ENCODE results near the gene CEP43. TPM values are rescaled to one million over a fixed set of nuclear protein-coding genes. Genes with fewer than 3 reads are reported as not detected.

Gene CEP43
- total RNA-seq, 2 experiments from 2014 or later = 19.6 to 20.3 TPM

- intact Hi-C loops (cut with micrococcal nuclease) = loop anchor here (2.0 to 5.0 kb wide), 2 partner anchors 354 to 615 kb away; partner anchors contain the start of gene MPC1
- Mint-ChIP-seq H3K36me3 (ENCODE audit: low read depth) (peaks cover 8% of the 10 kb centered on the region), H3K4me1 (ENCODE audit: low read depth) (peaks cover 26% of the 10 kb centered on the region), H3K27ac (no peak overlapping the region), H3K27me3 (ENCODE audit: low read depth) (no peaks in the 10 kb centered on the region), H3K4me3 (peak overlapping the region; percentile 86), H3K9me3 (no peaks in the 10 kb centered on the region)
- CTCF ChIA-PET = interaction anchor here (1.1 kb wide), 1 partner anchor 143 kb away, joined by 4 read pairs; no protein-coding TSS in a partner anchor
- DNase-seq = peak; percentile 68
Measured at GRCh38 chr6:166997768-166998255, 1.4 kb upstream of the CEP43 start.

DNA sequence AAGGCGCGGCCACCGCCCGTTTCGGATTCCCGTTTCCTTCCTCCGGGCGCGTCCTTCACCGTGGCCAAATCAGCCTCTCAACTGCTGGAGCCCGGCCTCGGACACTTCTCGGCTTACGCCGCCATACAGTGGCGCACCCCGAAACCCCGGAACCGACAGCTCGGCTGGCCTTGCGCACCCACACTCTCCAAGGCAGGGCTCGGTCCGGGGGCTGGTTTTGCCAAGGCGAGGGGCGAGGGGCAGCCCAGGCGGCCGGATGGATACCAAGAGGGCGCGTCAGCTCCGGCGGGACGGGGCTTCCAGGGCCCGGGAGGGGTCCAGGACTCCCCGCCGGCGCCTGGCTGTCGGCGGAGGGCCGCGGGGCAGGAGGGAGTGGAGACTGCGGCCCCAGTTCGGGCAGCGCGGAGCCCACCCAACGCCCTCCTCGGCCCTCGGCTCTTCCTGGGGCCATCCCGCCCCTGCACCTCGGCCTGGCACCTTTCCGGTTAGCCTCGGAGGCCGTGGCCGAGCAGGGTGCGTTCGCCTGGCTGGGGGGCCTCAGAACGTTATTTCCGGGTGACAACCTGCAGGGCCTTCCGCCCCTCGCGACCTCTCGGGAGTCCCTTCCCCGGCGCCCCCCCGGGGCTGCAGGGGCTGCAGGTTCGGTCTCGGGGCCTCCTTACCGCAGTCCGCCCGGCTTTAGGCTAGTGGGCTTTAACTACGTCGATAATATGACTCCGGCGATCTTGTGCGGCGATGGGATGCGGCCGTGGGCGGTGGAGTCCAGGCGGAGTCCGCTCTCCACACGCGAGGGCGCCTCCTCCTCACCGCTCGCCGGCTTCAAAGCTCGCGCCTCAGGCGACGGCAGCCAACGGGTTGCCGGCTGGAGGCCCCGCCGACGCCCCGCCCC lies 697 bp upstream of the CEP43 start:
- CTCF ChIA-PET = interaction anchor here (0.9 to 2.5 kb wide), 3 partner anchors 9 to 142 kb away, joined by 4 to 19 read pairs (median 4); no protein-coding TSS in a partner anchor

GRCh38 chr6:166999884-167000253 lies 672 bp downstream of the CEP43 start:
- peak; percentile 13 for DNase-seq
- Mint-ChIP-seq H3K27ac (peak overlapping the region; percentile 60), H3K36me3 (ENCODE audit: low read depth) (peaks cover 8% of the 10 kb centered on the region), H3K4me3 (peak overlapping the region; percentile 85), H3K9me3 (no peaks in the 10 kb centered on the region), H3K27me3 (ENCODE audit: low read depth) (no peaks in the 10 kb centered on the region), H3K4me1 (ENCODE audit: low read depth) (peaks cover 26% of the 10 kb centered on the region)
- CTCF ChIA-PET = interaction anchor here (0.6 to 2.5 kb wide), 5 partner anchors 11 to 1018 kb away, joined by 3 to 19 read pairs (median 4); no protein-coding TSS in a partner anchor
- intact Hi-C loops (cut with micrococcal nuclease) = loop anchor here (1.0 to 5.0 kb wide), 6 partner anchors 47 to 617 kb away; partner anchors contain the start of genes MPC1 and RPS6KA2

More for the DNA sequence above, 697 bp upstream of the CEP43 start:
- no peaks in the 10 kb centered on the region for H3K27me3 Mint-ChIP-seq (ENCODE audit: low read depth)
- H3K4me3 Mint-ChIP-seq = peak overlapping the region; percentile 86
- no peak overlapping the region for H3K27ac Mint-ChIP-seq
- DNase-seq = peak; percentile 26
- H3K4me1 Mint-ChIP-seq (ENCODE audit: low read depth) = peaks cover 26% of the 10 kb centered on the region
- H3K9me3 Mint-ChIP-seq = no peaks in the 10 kb centered on the region
- intact Hi-C loops (cut with micrococcal nuclease) = loop anchor here (1.0 to 5.0 kb wide), 6 partner anchors 47 to 616 kb away; partner anchors contain the start of genes MPC1 and RPS6KA2
- H3K36me3 Mint-ChIP-seq (ENCODE audit: low read depth) = peaks cover 8% of the 10 kb centered on the region

DNA sequence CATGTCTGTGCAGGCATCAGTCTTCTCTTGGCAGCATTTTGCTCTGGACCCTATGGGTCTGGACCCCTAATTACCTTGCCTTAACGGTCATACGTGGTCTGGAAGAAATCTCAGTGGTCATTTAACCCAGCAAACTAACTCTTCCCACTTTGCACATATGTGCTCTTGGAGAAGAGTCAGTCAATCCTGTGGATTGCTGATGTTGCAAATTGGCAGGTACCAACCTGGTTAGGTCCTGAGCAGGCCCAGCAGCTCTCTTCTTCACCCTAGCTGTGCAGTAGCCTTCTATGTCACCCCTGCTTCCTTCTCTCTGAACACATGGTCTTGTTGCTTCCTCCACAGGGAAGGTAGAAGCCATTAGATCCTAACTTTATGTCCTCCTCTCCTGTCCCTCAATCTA lies 1.6 kb downstream of the CEP43 start:
- Mint-ChIP-seq H3K4me1 (ENCODE audit: low read depth) (peaks cover 26% of the 10 kb centered on the region), H3K27ac (no peak overlapping the region), H3K27me3 (ENCODE audit: low read depth) (no peaks in the 10 kb centered on the region), H3K36me3 (ENCODE audit: low read depth) (peaks cover 17% of the 10 kb centered on the region), H3K4me3 (peak overlapping the region; percentile 85), H3K9me3 (no peaks in the 10 kb centered on the region)
- CTCF ChIA-PET = interaction anchor here (1.6 to 2.5 kb wide), 2 partner anchors 12 to 226 kb away, joined by 5 to 19 read pairs; no protein-coding TSS in a partner anchor
- no peak for DNase-seq
- intact Hi-C loops (cut with micrococcal nuclease) = no loop called here

- no peak for DNase-seq
- peaks cover 32% of the 10 kb centered on the region for H3K36me3 Mint-ChIP-seq (ENCODE audit: low read depth)
- no peak overlapping the region for H3K4me3 Mint-ChIP-seq
- peaks cover 13% of the 10 kb centered on the region for H3K4me1 Mint-ChIP-seq (ENCODE audit: low read depth)
- intact Hi-C loops (cut with micrococcal nuclease) = no loop called here
- no peaks in the 10 kb centered on the region for H3K9me3 Mint-ChIP-seq
- H3K27me3 Mint-ChIP-seq (ENCODE audit: low read depth) = no peaks in the 10 kb centered on the region
- CTCF ChIA-PET = interaction anchor here (0.7 to 1.3 kb wide), 4 partner anchors 10 to 231 kb away, joined by 3 to 4 read pairs (median 3); no protein-coding TSS in a partner anchor
- no peak overlapping the region for H3K27ac Mint-ChIP-seq
Measured at GRCh38 chr6:167005350-167006159, 6.4 kb downstream of the CEP43 start.

DNA sequence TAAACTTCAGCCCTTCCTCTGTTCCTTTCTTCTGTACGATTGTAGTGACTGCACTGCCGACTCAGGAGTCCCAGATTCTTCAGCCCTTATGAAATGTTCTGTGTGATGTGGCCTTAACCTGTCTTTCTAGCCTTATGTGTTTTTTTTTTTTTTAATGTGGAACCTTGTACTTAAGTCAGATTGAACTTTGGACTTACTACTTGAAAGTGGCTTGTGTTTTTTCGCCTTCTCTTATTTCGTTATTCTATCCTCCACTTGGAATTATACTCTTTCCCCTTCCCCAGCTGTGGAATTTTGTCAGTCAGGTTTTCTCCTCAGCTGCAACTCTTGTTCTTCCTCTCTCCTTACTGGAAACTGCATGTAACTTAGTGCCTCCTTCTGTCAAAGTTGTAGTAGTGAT lies 8.8 kb downstream of the CEP43 start:
- no peak overlapping the region for H3K4me3 Mint-ChIP-seq
- H3K27me3 Mint-ChIP-seq (ENCODE audit: low read depth) = no peaks in the 10 kb centered on the region
- no peak for DNase-seq
- peaks cover 33% of the 10 kb centered on the region for H3K36me3 Mint-ChIP-seq (ENCODE audit: low read depth)
- H3K27ac Mint-ChIP-seq = no peak overlapping the region
- H3K4me1 Mint-ChIP-seq (ENCODE audit: low read depth) = no peaks in the 10 kb centered on the region
- intact Hi-C loops (cut with micrococcal nuclease) = no loop called here
- CTCF ChIA-PET = no interaction called here
- no peaks in the 10 kb centered on the region for H3K9me3 Mint-ChIP-seq

DNA sequence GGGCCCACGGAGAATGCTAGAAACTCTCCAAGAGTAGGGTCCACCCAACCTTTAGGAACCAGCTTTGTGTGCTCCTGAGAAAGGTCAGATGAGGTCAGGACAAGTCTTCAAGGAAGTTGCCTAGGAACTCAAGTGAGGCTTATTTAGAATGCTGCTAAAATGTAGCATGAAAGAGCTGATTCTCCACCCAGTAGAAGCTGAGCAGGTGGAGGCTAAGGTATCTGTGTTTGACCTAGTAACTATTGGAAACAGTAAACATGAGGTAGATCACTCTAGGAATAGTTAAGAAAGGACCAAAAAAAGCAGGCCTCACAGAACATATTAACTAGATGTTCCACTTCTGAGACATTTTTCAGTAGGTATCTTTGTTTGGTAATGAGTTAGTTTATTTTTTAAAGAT lies 13.9 kb downstream of the CEP43 start:
- H3K27me3 Mint-ChIP-seq (ENCODE audit: low read depth) = no peaks in the 10 kb centered on the region
- DNase-seq = no peak
- H3K4me1 Mint-ChIP-seq (ENCODE audit: low read depth) = no peaks in the 10 kb centered on the region
- H3K27ac Mint-ChIP-seq = no peak overlapping the region
- CTCF ChIA-PET = interaction anchor here (1.5 kb wide), 1 partner anchor 24 kb away, joined by 5 read pairs; no protein-coding TSS in a partner anchor
- H3K9me3 Mint-ChIP-seq = no peaks in the 10 kb centered on the region
- H3K36me3 Mint-ChIP-seq (ENCODE audit: low read depth) = peaks cover 31% of the 10 kb centered on the region
- H3K4me3 Mint-ChIP-seq = no peak overlapping the region
- intact Hi-C loops (cut with micrococcal nuclease) = no loop called here

DNA sequence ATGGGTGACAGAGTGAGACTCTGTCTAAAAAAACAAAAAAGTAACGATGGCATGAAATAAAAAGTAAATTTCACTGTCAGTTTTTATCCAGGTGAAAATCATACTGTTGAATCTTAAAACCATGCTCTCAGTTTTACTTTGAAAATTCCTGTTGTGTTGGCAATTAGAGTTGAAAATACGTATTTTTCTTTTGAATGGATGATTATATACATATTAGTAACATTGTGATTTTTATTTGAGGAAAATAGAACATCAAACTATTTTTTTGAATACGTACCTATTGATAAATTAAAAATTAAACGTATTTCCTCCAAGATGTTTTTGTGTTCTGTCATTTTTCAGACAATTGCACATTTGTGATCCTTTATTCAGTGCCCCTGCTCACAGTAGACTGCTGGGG lies 14.7 kb downstream of the CEP43 start:
- no peak overlapping the region for H3K4me3 Mint-ChIP-seq
- H3K27me3 Mint-ChIP-seq (ENCODE audit: low read depth) = no peaks in the 10 kb centered on the region
- peaks cover 31% of the 10 kb centered on the region for H3K36me3 Mint-ChIP-seq (ENCODE audit: low read depth)
- DNase-seq = no peak
- no peak overlapping the region for H3K27ac Mint-ChIP-seq
- CTCF ChIA-PET = no interaction called here
- H3K4me1 Mint-ChIP-seq (ENCODE audit: low read depth) = no peaks in the 10 kb centered on the region
- no peaks in the 10 kb centered on the region for H3K9me3 Mint-ChIP-seq
- intact Hi-C loops (cut with micrococcal nuclease) = no loop called here

DNA sequence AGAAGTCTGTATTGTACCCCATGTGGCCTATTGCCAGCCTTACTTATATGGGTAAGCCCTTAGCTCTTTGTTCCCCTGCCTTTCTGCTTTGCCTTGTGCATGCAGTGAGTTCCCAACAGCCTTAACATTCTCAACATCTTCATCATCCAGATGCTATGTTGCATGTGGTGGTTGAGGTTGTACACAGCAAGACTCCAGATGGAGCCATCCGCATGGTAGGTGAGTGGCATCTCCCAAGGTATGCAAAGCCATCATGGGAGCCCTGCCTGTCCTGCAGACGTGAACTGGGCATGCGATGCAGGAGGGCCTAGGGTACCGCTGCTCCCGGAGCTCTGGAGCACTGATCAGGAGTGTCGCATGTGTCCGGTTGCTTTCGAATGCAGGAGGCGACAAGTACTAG lies 16.1 kb downstream of the CEP43 start:
- CTCF ChIA-PET = interaction anchor here (1.3 kb wide), 1 partner anchor 10 kb away, joined by 3 read pairs; no protein-coding TSS in a partner anchor
- Mint-ChIP-seq H3K27me3 (ENCODE audit: low read depth) (no peaks in the 10 kb centered on the region), H3K4me3 (no peak overlapping the region), H3K9me3 (no peaks in the 10 kb centered on the region), H3K36me3 (ENCODE audit: low read depth) (peaks cover 28% of the 10 kb centered on the region), H3K4me1 (ENCODE audit: low read depth) (no peaks in the 10 kb centered on the region), H3K27ac (no peak overlapping the region)
- no peak for DNase-seq
- intact Hi-C loops (cut with micrococcal nuclease) = no loop called here

GRCh38 chr6:167020206-167020605 lies 21.0 kb downstream of the CEP43 start:
- Mint-ChIP-seq H3K9me3 (no peaks in the 10 kb centered on the region), H3K4me1 (ENCODE audit: low read depth) (no peaks in the 10 kb centered on the region), H3K27ac (no peak overlapping the region), H3K4me3 (no peak overlapping the region), H3K36me3 (ENCODE audit: low read depth) (peaks cover 15% of the 10 kb centered on the region), H3K27me3 (ENCODE audit: low read depth) (no peaks in the 10 kb centered on the region)
- DNase-seq = no peak
- CTCF ChIA-PET = no interaction called here
- intact Hi-C loops (cut with micrococcal nuclease) = no loop called here

DNA sequence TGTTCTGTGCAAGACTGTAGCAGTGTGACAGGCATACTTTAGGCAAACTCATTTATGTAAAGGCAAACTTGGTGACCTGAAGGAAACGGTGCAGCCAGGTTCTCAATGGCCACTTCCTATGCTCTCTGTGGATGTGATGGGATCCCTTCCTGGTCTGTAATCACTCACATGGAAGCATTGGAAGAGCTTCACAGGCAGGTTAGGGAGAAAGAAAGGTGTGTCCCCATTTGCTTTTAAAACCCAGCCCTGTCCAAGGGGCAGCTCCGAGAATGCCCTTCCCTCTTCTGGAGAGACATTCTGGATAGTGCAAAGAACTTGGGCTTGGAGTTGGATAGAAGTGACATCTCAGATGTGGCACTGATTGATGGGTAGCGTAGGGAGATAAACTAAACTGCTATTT lies 28.1 kb downstream of the CEP43 start:
- no peak overlapping the region for H3K27ac Mint-ChIP-seq
- CTCF ChIA-PET = no interaction called here
- H3K36me3 Mint-ChIP-seq (ENCODE audit: low read depth) = peaks cover 29% of the 10 kb centered on the region
- H3K9me3 Mint-ChIP-seq = no peaks in the 10 kb centered on the region
- H3K27me3 Mint-ChIP-seq (ENCODE audit: low read depth) = no peaks in the 10 kb centered on the region
- H3K4me1 Mint-ChIP-seq (ENCODE audit: low read depth) = peaks cover 4% of the 10 kb centered on the region
- no peak overlapping the region for H3K4me3 Mint-ChIP-seq
- no peak for DNase-seq
- intact Hi-C loops (cut with micrococcal nuclease) = no loop called here

DNA sequence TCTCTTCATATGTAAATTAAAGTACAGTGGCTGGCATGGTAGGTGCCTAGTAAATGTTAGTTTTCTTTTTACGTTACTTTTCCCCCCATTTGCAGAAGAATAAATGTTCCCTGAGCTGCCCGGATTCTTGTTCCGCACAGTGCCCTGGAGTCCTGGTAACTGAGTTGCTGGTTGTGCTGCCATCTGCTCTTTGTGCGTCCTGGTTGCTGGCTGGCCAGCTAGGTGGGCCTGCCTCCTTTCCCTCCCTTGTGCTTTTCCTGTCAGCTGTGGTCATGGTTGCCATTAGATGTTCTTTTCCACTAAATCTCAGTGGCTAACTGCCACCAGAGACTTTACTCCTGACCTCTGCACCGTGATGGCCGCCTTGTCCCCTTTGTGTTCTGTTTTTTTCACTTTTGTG lies 28.6 kb downstream of the CEP43 start:
- H3K27ac Mint-ChIP-seq = no peak overlapping the region
- intact Hi-C loops (cut with micrococcal nuclease) = no loop called here
- peaks cover 4% of the 10 kb centered on the region for H3K4me1 Mint-ChIP-seq (ENCODE audit: low read depth)
- DNase-seq = no peak
- peaks cover 29% of the 10 kb centered on the region for H3K36me3 Mint-ChIP-seq (ENCODE audit: low read depth)
- CTCF ChIA-PET = no interaction called here
- H3K4me3 Mint-ChIP-seq = no peak overlapping the region
- H3K9me3 Mint-ChIP-seq = no peaks in the 10 kb centered on the region
- no peaks in the 10 kb centered on the region for H3K27me3 Mint-ChIP-seq (ENCODE audit: low read depth)

Data from activated naive CD4-positive, alpha-beta T cell treated with anti-CD3 and anti-CD28 coated beads for 36 hours (primary cell).